ENCODE results near the gene GNAZ. TPM values are rescaled to one million over a fixed set of nuclear protein-coding genes. Genes with fewer than 3 reads are reported as not detected.

The GNAZ gene
- total and polyA plus RNA-seq, 12 donors, result 3.0 to 70.8 (median 9.4) TPM

DNA sequence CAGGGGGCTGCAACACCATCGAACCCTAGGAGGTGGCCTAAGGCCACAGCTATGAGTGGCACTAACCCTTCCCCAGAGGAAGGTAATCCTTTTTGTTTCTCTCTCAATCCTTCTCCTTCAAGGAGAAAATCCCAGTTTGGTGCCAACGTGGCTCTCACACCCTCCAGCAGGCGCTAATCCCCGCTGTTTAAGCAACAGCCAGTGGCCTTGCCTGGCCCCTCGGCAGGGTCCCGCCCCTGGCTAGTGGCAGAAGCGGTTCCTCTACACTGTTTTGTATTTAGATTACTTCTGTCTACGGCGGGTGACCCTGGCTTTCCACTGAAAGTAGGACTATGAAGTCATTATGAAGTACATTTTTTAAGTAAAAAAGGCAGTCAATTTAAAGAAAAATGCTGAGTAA lies 15.5 kb downstream of the GNAZ start:
- WGBS, 4 donors, result 64 to 73% (median 67%) methylated on average over 8 to 9 of the region's 9 CpGs

DNA sequence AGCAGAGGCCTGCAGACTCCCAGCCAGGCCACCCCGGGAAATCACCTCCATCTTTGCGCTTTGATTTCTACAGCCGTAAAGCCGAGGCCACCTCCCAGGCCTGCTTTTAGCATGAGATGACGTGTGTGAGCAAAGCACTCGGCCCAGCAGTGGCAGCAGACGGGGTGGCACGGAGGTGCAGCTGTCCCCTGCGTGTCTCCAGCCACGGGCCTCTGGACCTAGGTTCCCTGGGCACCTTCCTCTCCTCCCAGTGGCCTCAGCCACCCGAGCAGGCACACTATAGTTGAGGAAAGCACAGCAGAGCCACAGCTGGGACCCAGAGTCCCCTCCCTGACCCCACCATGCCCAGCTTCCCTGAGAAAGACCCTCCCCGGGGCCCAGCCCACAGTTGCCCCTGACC lies 15.9 kb downstream of the GNAZ start:
- Histone ChIP-seq H3K36me3 (replicated peaks in 1 of 2) (no peaks in the 10 kb centered on the region), H3K9me3 (replicated peaks in 1 of 3) (no peaks in the 10 kb centered on the region), H3K4me3 (no peak overlapping the region), H3K4me1 (replicated peaks in 1 of 2) (peaks cover 0 to 7% of the 10 kb centered on the region in 2 donors), H3K27ac (peak overlapping the region in 1 of 5 donors; percentile 8), H3K27me3 (no peaks in the 10 kb centered on the region)
- intact Hi-C loops (cut with DNase I), result no loop called here
- DNase-seq, result no peak
- 80 to 93% (median 90%) methylated on average over 2 to 12 of the region's 12 CpGs for WGBS, 4 donors
- TF ChIP-seq, protein P1, sequence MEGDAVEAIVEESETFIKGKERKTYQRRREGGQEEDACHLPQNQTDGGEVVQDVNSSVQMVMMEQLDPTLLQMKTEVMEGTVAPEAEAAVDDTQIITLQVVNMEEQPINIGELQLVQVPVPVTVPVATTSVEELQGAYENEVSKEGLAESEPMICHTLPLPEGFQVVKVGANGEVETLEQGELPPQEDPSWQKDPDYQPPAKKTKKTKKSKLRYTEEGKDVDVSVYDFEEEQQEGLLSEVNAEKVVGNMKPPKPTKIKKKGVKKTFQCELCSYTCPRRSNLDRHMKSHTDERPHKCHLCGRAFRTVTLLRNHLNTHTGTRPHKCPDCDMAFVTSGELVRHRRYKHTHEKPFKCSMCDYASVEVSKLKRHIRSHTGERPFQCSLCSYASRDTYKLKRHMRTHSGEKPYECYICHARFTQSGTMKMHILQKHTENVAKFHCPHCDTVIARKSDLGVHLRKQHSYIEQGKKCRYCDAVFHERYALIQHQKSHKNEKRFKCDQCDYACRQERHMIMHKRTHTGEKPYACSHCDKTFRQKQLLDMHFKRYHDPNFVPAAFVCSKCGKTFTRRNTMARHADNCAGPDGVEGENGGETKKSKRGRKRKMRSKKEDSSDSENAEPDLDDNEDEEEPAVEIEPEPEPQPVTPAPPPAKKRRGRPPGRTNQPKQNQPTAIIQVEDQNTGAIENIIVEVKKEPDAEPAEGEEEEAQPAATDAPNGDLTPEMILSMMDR (IDR thresholded peaks at IDR 0.05), result no peak
- TF ChIP-seq POLR2A (IDR thresholded peaks at IDR 0.05), result no peak

More for the DNA sequence above, 15.5 kb downstream of the GNAZ start:
- Histone ChIP-seq H3K27ac (no peak overlapping the region), H3K27me3 (no peaks in the 10 kb centered on the region), H3K9me3 (replicated peaks in 1 of 3) (no peaks in the 10 kb centered on the region), H3K36me3 (replicated peaks in 1 of 2) (no peaks in the 10 kb centered on the region), H3K4me1 (replicated peaks in 1 of 2) (peaks cover 0 to 7% of the 10 kb centered on the region in 2 donors), H3K4me3 (no peak overlapping the region)
- TF ChIP-seq, protein P1 (IDR thresholded peaks at IDR 0.05), result no peak
- DNase-seq, result peak in 1 of 7 donors; percentile 21
- intact Hi-C loops (cut with DNase I), result no loop called here

DNA sequence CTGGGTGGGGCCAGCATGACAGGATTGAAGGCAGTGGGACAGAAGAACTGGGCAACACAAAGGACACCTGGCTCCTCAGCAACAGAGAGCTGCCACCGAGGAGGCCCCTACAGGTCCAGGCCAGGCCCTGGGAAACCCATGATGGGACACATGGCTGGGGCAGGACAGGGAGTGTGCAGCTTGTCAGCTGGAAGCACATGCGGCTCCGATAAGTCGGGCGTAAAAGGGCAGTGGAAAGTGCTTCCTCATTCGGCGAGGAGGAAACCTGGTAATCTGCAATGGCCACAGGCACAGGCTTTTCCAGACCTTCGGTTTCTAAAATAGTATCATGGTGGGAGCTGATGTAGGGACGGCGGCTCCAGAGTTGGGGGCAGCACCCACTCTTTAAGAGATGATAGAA lies 16.5 kb downstream of the GNAZ start:
- 83 to 92% (median 85%) methylated on average over 10 of the region's 10 CpGs for WGBS, 4 donors
- peak overlapping the region in 1 of 5 donors; percentile 8 for H3K27ac ChIP-seq
- TF ChIP-seq POLR2A (IDR thresholded peaks at IDR 0.05), result no peak
- TF ChIP-seq, protein P1 (IDR thresholded peaks at IDR 0.05), result no peak
- no peaks in the 10 kb centered on the region for H3K27me3 ChIP-seq
- intact Hi-C loops (cut with DNase I), result no loop called here
- no peak overlapping the region for H3K4me3 ChIP-seq
- no peak for DNase-seq
- H3K4me1 ChIP-seq (replicated peaks in 1 of 2), result peaks cover 0 to 7% of the 10 kb centered on the region in 2 donors
- H3K9me3 ChIP-seq (replicated peaks in 1 of 3), result no peaks in the 10 kb centered on the region
- H3K36me3 ChIP-seq (replicated peaks in 1 of 2), result no peaks in the 10 kb centered on the region

DNA sequence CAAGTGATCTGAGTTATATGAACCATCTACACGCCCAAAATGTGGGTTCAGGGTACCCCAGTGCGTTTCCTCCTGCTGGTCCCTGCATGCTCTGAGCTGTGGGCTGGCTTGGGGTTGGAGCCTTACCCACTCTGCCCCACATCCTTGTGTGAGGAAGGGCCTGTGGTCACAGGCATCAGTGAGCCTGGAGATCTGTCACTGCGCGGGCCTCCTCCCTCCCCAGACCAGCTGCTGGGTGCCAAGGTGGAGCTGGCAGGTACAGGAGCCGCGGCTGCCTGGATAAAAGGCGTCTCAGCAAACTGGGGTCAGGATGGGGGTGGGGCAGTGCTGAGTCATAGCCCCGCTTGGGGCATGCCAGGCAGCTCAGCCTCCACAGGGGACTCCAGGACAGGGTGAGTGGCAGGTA lies 17.9 kb downstream of the GNAZ start:
- no peak overlapping the region for H3K27ac ChIP-seq
- WGBS, 4 donors, result 63 to 94% (median 71%) methylated on average over 2 to 8 of the region's 8 CpGs
- H3K27me3 ChIP-seq, result no peaks in the 10 kb centered on the region
- intact Hi-C loops (cut with DNase I), result no loop called here
- peaks cover 0 to 7% of the 10 kb centered on the region in 2 donors for H3K4me1 ChIP-seq (replicated peaks in 1 of 2)
- DNase-seq, result peak in 4 of 7 donors; percentile 43 to 56 (median 54)
- no peak for TF ChIP-seq POLR2A (IDR thresholded peaks at IDR 0.05)
- TF ChIP-seq, protein P1 (IDR thresholded peaks at IDR 0.05), result no peak
- no peak overlapping the region for H3K4me3 ChIP-seq
- no peaks in the 10 kb centered on the region for H3K9me3 ChIP-seq (replicated peaks in 1 of 3)
- H3K36me3 ChIP-seq (replicated peaks in 1 of 2), result no peaks in the 10 kb centered on the region
